Suppressor macrophage (primary cell): ENCODE data around the gene TLE1.

Experiments
- DNase-seq, 4 experiments: peaks; one replicate each; pipeline ENCODE4 v3.0.0-alpha.2; 2020 to 2022

TLE1 gene

DNA sequence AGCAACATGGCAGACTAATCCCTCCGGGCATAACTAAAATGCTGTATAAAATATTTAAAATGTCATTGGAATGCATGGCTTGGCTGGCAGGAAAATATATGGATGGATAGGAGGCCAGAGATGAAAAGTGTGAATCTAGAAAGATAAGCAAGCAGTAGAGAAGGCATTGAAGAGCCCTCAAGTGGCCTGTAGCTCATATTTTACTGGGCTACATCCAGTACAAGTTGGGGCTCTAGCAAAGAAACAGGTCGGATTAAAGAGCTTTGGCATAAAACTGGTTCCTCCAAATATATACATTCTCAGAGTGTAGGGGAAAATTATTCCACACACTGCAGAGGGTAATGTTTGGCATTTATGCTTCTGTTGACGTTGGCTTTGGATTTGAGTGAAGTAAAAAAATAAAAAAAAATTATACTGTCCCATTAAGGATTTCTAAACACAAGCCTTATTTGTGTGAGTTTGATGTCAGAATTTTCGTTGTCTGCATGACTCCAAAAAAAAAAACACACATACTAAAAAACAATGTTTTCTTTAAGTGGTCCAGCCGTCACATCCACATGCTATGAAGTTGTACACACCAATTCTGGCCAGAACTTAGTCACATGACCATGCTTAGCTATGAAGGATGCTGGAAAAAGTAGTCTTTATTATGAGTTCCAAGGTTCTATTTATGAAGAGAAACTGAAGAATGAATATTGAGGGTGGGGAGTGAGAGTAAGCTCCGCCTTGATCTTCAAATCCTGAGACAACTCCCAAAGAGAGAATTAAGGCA, 147.0 kb downstream of the TLE1 start:
- DNase-seq, result no peak

- peak; percentile 4 to 29 (median 16) for DNase-seq
These were observed 149.1 kb downstream of the TLE1 start for GRCh38 chr9:81540142-81540710.

DNA sequence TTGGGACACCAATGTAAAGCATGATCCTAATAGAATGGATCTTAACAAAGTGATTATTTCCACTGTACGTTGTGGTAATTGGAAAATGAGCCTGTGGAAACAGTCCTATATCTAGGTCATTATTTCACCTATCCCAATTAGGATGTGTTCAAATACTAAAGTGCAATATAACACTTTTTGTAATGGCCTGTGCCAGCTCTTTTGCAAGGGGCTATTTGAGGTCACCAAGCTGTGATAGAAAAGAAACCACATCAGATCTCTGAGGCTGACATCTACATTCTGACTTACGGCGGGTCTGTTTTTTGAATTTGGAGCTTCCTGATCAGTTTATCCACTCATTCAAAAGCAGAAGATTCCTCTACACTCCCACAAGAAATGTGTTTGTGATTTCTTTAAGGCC, 150.0 kb downstream of the TLE1 start:
- DNase-seq, result no peak

DNA sequence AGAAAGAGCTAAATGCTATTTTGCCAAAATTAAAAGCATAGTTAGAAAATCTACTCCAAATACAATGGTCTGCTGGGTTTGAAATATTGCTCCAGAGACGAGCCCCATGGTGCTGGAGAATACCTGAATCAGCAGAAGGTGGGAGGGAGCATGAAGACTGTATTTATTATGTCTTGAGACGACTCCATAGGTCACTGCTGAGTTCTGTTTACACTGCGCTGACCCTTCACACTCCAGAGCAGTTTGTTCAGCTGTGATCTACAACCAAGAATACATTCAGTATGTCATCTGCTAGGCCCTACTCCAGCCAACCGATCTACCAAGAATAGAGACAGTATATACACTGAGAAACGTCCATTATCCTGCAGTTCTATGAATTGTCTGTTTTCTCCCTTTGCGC, 150.5 kb downstream of the TLE1 start:
- DNase-seq, result no peak

DNA sequence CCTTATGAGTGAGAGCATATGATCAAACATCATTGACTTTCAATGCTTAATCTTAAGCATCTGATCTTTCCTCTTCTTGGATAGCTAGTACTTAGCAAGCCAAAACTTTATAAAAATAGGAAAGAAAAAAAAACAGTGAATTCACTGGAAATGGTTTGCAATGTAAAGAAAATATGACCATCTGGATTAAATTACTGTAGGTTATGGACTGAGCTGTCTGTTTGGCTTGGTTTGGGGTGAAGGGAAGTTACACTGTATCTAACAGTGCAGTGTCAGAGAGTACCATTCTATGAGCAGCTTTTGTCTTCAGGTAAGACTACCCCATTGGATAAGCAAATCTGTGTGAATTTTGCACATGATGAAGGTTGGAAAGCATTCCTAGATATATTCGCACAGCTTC, 151.4 kb downstream of the TLE1 start:
- no peak for DNase-seq

DNA sequence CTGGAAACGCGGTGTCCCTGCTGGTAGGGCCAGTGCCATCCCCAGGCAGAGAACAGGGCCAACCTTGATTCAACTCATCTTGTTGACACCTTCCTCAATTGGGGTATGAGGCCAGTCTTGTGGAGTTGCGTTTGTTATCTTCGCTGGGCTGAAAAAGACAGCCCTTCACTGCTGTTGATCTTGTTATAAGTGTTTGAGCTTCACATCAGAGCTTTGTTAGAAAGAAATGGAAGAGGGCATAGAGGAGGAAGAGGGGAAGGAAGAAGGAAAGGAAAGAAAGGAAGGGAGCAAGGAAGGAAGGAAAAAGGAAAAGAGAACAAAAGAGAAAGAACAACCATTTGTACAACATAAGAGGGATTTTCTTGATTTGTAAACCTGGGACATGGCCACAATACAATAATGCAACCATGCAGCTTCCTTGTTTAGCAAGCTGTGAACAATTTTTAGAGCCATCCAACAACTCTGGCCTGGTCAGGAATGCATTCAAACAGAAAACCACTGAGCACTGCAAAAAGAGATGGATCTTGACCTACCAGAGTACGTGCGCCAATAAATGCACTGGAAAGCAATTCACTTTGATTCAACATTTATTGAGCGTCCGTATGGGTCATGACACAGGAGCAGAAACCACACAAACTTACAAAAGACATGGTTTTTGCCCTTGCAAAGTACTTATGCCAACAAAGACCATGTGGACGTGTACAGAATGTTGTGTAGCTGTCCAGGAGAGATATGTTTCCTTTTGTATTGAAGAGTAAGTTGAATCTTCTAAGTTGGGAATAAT, 152.9 kb downstream of the TLE1 start:
- DNase-seq, result no peak

DNA sequence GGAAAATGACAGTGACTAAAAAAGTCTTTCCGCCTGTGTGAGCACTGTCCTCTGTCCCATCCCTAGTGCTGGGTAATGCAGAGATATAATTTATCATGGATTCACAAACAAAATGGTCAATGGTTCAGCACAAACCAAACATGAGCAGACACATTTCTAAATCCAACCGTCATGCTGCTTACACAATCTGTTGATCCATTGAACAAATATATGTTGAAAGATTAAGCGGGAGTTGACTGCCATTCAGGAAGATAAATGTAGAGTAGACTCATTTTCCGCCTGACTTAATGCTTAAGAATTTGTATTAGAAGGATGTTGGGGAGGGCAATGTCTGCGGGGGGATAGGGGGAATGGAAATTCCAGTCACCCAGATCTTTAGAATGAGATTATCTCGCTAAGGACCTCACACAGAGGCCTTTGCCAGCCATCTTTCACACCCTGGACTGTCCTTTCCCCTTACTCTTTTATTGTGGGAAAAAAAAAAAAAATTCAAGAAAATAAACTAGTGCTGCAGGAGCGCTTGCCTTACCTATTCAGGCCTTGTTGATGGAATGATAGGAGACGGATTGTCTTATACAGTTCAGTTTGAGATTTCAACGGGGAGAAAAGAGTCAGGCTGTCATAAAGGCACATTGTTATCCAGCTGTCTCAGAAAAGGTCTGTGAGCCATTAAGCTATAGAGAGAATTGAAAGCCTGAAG, 153.7 kb downstream of the TLE1 start:
- no peak for DNase-seq

- peak in 1 of 4 experiments; percentile 47 for DNase-seq
These were observed 155.0 kb downstream of the TLE1 start for GRCh38 chr9:81534138-81534875.
